ENCODE results near the gene INTS11. TPM values are rescaled to one million over a fixed set of nuclear protein-coding genes. Genes with fewer than 3 reads are reported as not detected.

The INTS11 gene
- polyA plus RNA-seq, 4 donors, result 94.9 to 331 (median 186) TPM

GRCh38 chr1:1324084-1324523 lies 356 bp downstream of the INTS11 start:
- FAIRE-seq (no peak), DNase-seq (no peak)
- Histone ChIP-seq H3K4me3 (ENCODE audit: low read depth in 1 of 3, low read length in 3 of 3) (peak overlapping the region; percentile 61 to 84 (median 78)), H3K9me3 (ENCODE audit: control insufficient read depth in 2 of 2, insufficient read depth in 1 of 2, low read depth in 1 of 2, low read length in 1 of 2) (no peaks in the 10 kb centered on the region), H3K4me1 (ENCODE audit: control insufficient read depth in 3 of 3, insufficient read depth in 2 of 3, low read depth in 1 of 3, low read length in 2 of 3) (peaks cover 0 to 20% (median 6%) of the 10 kb centered on the region in 3 donors), H3K27me3 (ENCODE audit: control insufficient read depth in 3 of 3, insufficient read depth in 3 of 3, low read length in 3 of 3) (no peaks in the 10 kb centered on the region), H3K36me3 (ENCODE audit: control insufficient read depth in 3 of 3, insufficient read depth in 2 of 3, low read depth in 1 of 3, low read length in 3 of 3) (peaks cover 3 to 75% (median 4%) of the 10 kb centered on the region in 3 donors), H3K27ac (ENCODE audit: low read depth in 1 of 3, low read length in 2 of 3) (peak overlapping the region in 2 of 3 donors; percentile 46 to 72)
- WGBS, 3 donors, result 1 to 2% (median 1%) methylated on average over 13 to 41 of the region's 41 CpGs

- peaks cover 0 to 20% (median 6%) of the 10 kb centered on the region in 3 donors for H3K4me1 ChIP-seq (ENCODE audit: control insufficient read depth in 3 of 3, insufficient read depth in 2 of 3, low read depth in 1 of 3, low read length in 2 of 3)
- 78 to 88% (median 83%) methylated on average over 10 of the region's 10 CpGs for WGBS, 3 donors
- no peaks in the 10 kb centered on the region for H3K9me3 ChIP-seq (ENCODE audit: control insufficient read depth in 2 of 2, insufficient read depth in 1 of 2, low read depth in 1 of 2, low read length in 1 of 2)
- H3K36me3 ChIP-seq (ENCODE audit: control insufficient read depth in 3 of 3, insufficient read depth in 2 of 3, low read depth in 1 of 3, low read length in 3 of 3), result peaks cover 4 to 74% (median 6%) of the 10 kb centered on the region in 3 donors
- no peak overlapping the region for H3K27ac ChIP-seq (ENCODE audit: low read depth in 1 of 3, low read length in 2 of 3)
- H3K27me3 ChIP-seq (ENCODE audit: control insufficient read depth in 3 of 3, insufficient read depth in 3 of 3, low read length in 3 of 3), result no peaks in the 10 kb centered on the region
- FAIRE-seq, result no peak
- no peak for DNase-seq
- no peak overlapping the region for H3K4me3 ChIP-seq (ENCODE audit: low read depth in 1 of 3, low read length in 3 of 3)
Observed at GRCh38 chr1:1322952-1323351, 1.5 kb downstream of the INTS11 start.

- Histone ChIP-seq H3K27me3 (ENCODE audit: control insufficient read depth in 3 of 3, insufficient read depth in 3 of 3, low read length in 3 of 3) (no peaks in the 10 kb centered on the region), H3K36me3 (ENCODE audit: control insufficient read depth in 3 of 3, insufficient read depth in 2 of 3, low read depth in 1 of 3, low read length in 3 of 3) (peaks cover 3 to 74% (median 4%) of the 10 kb centered on the region in 3 donors), H3K4me1 (ENCODE audit: control insufficient read depth in 3 of 3, insufficient read depth in 2 of 3, low read depth in 1 of 3, low read length in 2 of 3) (peaks cover 0 to 20% (median 6%) of the 10 kb centered on the region in 3 donors), H3K4me3 (ENCODE audit: low read depth in 1 of 3, low read length in 3 of 3) (no peak overlapping the region), H3K27ac (ENCODE audit: low read depth in 1 of 3, low read length in 2 of 3) (no peak overlapping the region), H3K9me3 (ENCODE audit: control insufficient read depth in 2 of 2, insufficient read depth in 1 of 2, low read depth in 1 of 2, low read length in 1 of 2) (no peaks in the 10 kb centered on the region)
- WGBS, 3 donors, result 83 to 86% (median 85%) methylated on average over 8 to 13 of the region's 14 CpGs
- no peak for FAIRE-seq
- no peak for DNase-seq
Observed at GRCh38 chr1:1322418-1322817, 2.0 kb downstream of the INTS11 start.

- no peak for DNase-seq
- FAIRE-seq, result no peak
- H3K4me1 ChIP-seq (ENCODE audit: control insufficient read depth in 3 of 3, insufficient read depth in 2 of 3, low read depth in 1 of 3, low read length in 2 of 3), result peaks cover 0 to 19% (median 6%) of the 10 kb centered on the region in 3 donors
- H3K27ac ChIP-seq (ENCODE audit: low read depth in 1 of 3, low read length in 2 of 3), result no peak overlapping the region
- H3K27me3 ChIP-seq (ENCODE audit: control insufficient read depth in 3 of 3, insufficient read depth in 3 of 3, low read length in 3 of 3), result no peaks in the 10 kb centered on the region
- peaks cover 3 to 74% (median 4%) of the 10 kb centered on the region in 3 donors for H3K36me3 ChIP-seq (ENCODE audit: control insufficient read depth in 3 of 3, insufficient read depth in 2 of 3, low read depth in 1 of 3, low read length in 3 of 3)
- no peaks in the 10 kb centered on the region for H3K9me3 ChIP-seq (ENCODE audit: control insufficient read depth in 2 of 2, insufficient read depth in 1 of 2, low read depth in 1 of 2, low read length in 1 of 2)
- 90 to 96% (median 92%) methylated on average over 8 of the region's 8 CpGs for WGBS, 3 donors
- H3K4me3 ChIP-seq (ENCODE audit: low read depth in 1 of 3, low read length in 3 of 3), result no peak overlapping the region
Observed at GRCh38 chr1:1321477-1321876, 3.0 kb downstream of the INTS11 start.

GRCh38 chr1:1320666-1321448 lies 3.6 kb downstream of the INTS11 start:
- FAIRE-seq (no peak), DNase-seq (no peak)
- Histone ChIP-seq H3K4me1 (ENCODE audit: control insufficient read depth in 3 of 3, insufficient read depth in 2 of 3, low read depth in 1 of 3, low read length in 2 of 3) (peaks cover 0 to 13% (median 6%) of the 10 kb centered on the region in 3 donors), H3K27ac (ENCODE audit: low read depth in 1 of 3, low read length in 2 of 3) (no peak overlapping the region), H3K27me3 (ENCODE audit: control insufficient read depth in 3 of 3, insufficient read depth in 3 of 3, low read length in 3 of 3) (no peaks in the 10 kb centered on the region), H3K9me3 (ENCODE audit: control insufficient read depth in 2 of 2, insufficient read depth in 1 of 2, low read depth in 1 of 2, low read length in 1 of 2) (no peaks in the 10 kb centered on the region), H3K4me3 (ENCODE audit: low read depth in 1 of 3, low read length in 3 of 3) (no peak overlapping the region), H3K36me3 (ENCODE audit: control insufficient read depth in 3 of 3, insufficient read depth in 2 of 3, low read depth in 1 of 3, low read length in 3 of 3) (peaks cover 3 to 74% (median 7%) of the 10 kb centered on the region in 3 donors)
- 80 to 87% (median 84%) methylated on average over 19 to 23 of the region's 23 CpGs for WGBS, 3 donors

GRCh38 chr1:1319646-1319941 lies 4.9 kb downstream of the INTS11 start:
- DNase-seq (no peak), FAIRE-seq (no peak)
- H3K4me1 ChIP-seq (ENCODE audit: control insufficient read depth in 3 of 3, insufficient read depth in 2 of 3, low read depth in 1 of 3, low read length in 2 of 3), result peaks cover 0 to 6% (median 6%) of the 10 kb centered on the region in 3 donors
- peaks cover 7 to 78% (median 9%) of the 10 kb centered on the region in 3 donors for H3K36me3 ChIP-seq (ENCODE audit: control insufficient read depth in 3 of 3, insufficient read depth in 2 of 3, low read depth in 1 of 3, low read length in 3 of 3)
- no peaks in the 10 kb centered on the region for H3K27me3 ChIP-seq (ENCODE audit: control insufficient read depth in 3 of 3, insufficient read depth in 3 of 3, low read length in 3 of 3)
- WGBS, 3 donors, result 85 to 96% (median 89%) methylated on average over 12 to 13 of the region's 13 CpGs
- no peaks in the 10 kb centered on the region for H3K9me3 ChIP-seq (ENCODE audit: control insufficient read depth in 2 of 2, insufficient read depth in 1 of 2, low read depth in 1 of 2, low read length in 1 of 2)
- no peak overlapping the region for H3K27ac ChIP-seq (ENCODE audit: low read depth in 1 of 3, low read length in 2 of 3)
- H3K4me3 ChIP-seq (ENCODE audit: low read depth in 1 of 3, low read length in 3 of 3), result no peak overlapping the region

- Histone ChIP-seq H3K4me3 (ENCODE audit: low read depth in 1 of 3, low read length in 3 of 3) (no peak overlapping the region), H3K9me3 (ENCODE audit: control insufficient read depth in 2 of 2, insufficient read depth in 1 of 2, low read depth in 1 of 2, low read length in 1 of 2) (no peaks in the 10 kb centered on the region), H3K27me3 (ENCODE audit: control insufficient read depth in 3 of 3, insufficient read depth in 3 of 3, low read length in 3 of 3) (no peaks in the 10 kb centered on the region), H3K27ac (ENCODE audit: low read depth in 1 of 3, low read length in 2 of 3) (no peak overlapping the region), H3K36me3 (ENCODE audit: control insufficient read depth in 3 of 3, insufficient read depth in 2 of 3, low read depth in 1 of 3, low read length in 3 of 3) (peaks cover 10 to 84% (median 14%) of the 10 kb centered on the region in 3 donors), H3K4me1 (ENCODE audit: control insufficient read depth in 3 of 3, insufficient read depth in 2 of 3, low read depth in 1 of 3, low read length in 2 of 3) (peaks cover 0 to 6% (median 6%) of the 10 kb centered on the region in 3 donors)
- 89 to 91% (median 90%) methylated on average over 36 of the region's 36 CpGs for WGBS, 3 donors
- DNase-seq, result no peak
- no peak for FAIRE-seq
Observed at GRCh38 chr1:1318777-1319645, 5.4 kb downstream of the INTS11 start.

- DNase-seq (peak in 1 of 2 donors; percentile 65), FAIRE-seq (no peak)
- 56 to 70% (median 69%) methylated on average over 9 of the region's 9 CpGs for WGBS, 3 donors
- Histone ChIP-seq H3K4me3 (ENCODE audit: low read depth in 1 of 3, low read length in 3 of 3) (no peak overlapping the region), H3K27ac (ENCODE audit: low read depth in 1 of 3, low read length in 2 of 3) (no peak overlapping the region), H3K4me1 (ENCODE audit: control insufficient read depth in 3 of 3, insufficient read depth in 2 of 3, low read depth in 1 of 3, low read length in 2 of 3) (peaks cover 0 to 5% (median 1%) of the 10 kb centered on the region in 3 donors), H3K36me3 (ENCODE audit: control insufficient read depth in 3 of 3, insufficient read depth in 2 of 3, low read depth in 1 of 3, low read length in 3 of 3) (peaks cover 10 to 89% (median 18%) of the 10 kb centered on the region in 3 donors), H3K9me3 (ENCODE audit: control insufficient read depth in 2 of 2, insufficient read depth in 1 of 2, low read depth in 1 of 2, low read length in 1 of 2) (no peaks in the 10 kb centered on the region), H3K27me3 (ENCODE audit: control insufficient read depth in 3 of 3, insufficient read depth in 3 of 3, low read length in 3 of 3) (no peaks in the 10 kb centered on the region)
Observed at GRCh38 chr1:1318131-1318652, 6.3 kb downstream of the INTS11 start.
